ENCODE measurements around the gene NDUFA7.

NDUFA7 gene

DNA sequence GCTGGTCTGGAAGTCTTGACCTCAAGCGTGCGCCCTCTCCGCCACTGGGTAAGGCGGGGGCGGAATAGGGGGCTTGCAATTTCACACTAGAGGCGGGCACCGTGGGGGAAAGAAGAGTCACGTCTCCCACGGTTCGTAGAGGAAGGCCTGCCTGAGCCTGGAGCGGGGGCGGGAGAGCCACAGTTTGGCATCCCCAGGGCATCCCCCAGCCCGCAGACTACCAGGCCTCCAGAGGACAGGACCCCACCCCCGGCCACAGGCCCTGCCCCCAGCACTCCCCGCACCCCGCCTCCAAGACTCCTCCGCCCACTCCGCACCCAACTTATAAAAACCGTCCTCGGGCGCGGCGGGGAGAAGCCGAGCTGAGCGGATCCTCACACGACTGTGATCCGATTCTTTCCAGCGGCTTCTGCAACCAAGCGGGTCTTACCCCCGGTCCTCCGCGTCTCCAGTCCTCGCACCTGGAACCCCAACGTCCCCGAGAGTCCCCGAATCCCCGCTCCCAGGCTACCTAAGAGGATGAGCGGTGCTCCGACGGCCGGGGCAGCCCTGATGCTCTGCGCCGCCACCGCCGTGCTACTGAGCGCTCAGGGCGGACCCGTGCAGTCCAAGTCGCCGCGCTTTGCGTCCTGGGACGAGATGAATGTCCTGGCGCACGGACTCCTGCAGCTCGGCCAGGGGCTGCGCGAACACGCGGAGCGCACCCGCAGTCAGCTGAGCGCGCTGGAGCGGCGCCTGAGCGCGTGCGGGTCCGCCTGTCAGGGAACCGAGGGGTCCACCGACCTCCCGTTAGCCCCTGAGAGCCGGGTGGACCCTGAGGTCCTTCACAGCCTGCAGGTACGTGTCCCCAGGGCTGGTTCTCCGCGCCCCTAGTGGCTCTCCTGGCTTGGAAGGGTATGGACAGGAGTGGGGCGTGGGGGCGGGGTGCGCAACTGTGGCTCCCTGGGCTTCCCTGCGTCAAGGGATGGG lies 42.9 kb upstream of the NDUFA7 start, which contains the start of gene ANGPTL4:
ANGPTL4 (plus strand) TSS at position 353 of the 969 bp plus-strand sequence; CDS start at position 520, 167 bp downstream.
- peak; percentile 73 for DNase-seq (ENCODE audit: low spot score)
- in situ Hi-C loops (cut with MboI; ENCODE audit: low pct_unique_long_range_greater_than_20kb, low sequenced_read_pairs, unreplicated experiment), result no loop called here
- no peak for TF ChIP-seq CTCF (IDR thresholded peaks at IDR 0.05; ENCODE audit: extremely low read depth, insufficient read depth, missing control alignments)

GRCh38 chr19:8361921-8362793 lies 41.0 kb upstream of the NDUFA7 start:
- TF ChIP-seq CTCF (IDR thresholded peaks at IDR 0.05; ENCODE audit: extremely low read depth, insufficient read depth, missing control alignments), result no peak
- in situ Hi-C loops (cut with MboI; ENCODE audit: low pct_unique_long_range_greater_than_20kb, low sequenced_read_pairs, unreplicated experiment), result no loop called here
- DNase-seq (ENCODE audit: low spot score), result no peak

DNA sequence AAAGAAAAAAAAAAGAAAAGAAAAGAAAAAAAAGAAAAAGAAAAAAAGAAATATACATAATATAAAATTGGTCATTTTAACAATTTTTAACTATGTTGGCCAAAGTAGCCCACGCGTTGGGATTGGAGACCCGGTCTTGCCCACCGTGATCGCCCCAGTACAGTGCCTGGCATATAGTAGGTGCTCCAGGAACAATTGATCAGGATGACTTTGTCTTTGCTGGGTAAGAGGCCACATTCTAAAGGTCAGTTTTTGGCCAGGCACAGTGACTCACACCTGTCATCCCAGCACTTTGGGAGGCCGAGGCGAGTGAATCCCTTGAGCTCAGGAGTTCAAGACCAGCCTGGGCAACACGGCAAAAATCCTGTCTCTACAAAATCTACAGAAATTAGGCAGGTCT lies 39.0 kb upstream of the NDUFA7 start:
- DNase-seq (ENCODE audit: low spot score), result no peak
- no peak for TF ChIP-seq CTCF (IDR thresholded peaks at IDR 0.05; ENCODE audit: extremely low read depth, insufficient read depth, missing control alignments)
- in situ Hi-C loops (cut with MboI; ENCODE audit: low pct_unique_long_range_greater_than_20kb, low sequenced_read_pairs, unreplicated experiment), result no loop called here

DNA sequence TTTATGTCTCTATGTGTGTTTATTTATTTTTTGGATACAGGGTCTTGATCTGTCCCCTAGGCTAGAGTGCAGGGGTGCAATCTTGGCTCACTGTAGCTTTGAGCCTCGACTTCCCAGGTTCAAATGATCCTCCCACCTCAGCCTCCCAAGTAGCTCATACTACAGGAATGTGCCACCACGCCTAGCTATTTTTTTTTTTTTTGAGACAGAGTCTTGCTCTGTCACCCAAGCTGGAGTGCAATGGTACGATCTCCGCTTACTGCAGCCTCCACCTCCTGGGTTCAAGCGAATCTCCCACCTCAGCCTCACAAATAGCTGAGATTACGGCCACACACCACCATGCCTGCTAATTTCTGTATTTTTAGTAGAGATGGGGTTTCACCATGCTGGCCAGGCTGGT lies 37.8 kb upstream of the NDUFA7 start:
- TF ChIP-seq CTCF (IDR thresholded peaks at IDR 0.05; ENCODE audit: extremely low read depth, insufficient read depth, missing control alignments), result no peak
- in situ Hi-C loops (cut with MboI; ENCODE audit: low pct_unique_long_range_greater_than_20kb, low sequenced_read_pairs, unreplicated experiment), result no loop called here

GRCh38 chr19:8357007-8357521 lies 35.9 kb upstream of the NDUFA7 start:
- in situ Hi-C loops (cut with MboI; ENCODE audit: low pct_unique_long_range_greater_than_20kb, low sequenced_read_pairs, unreplicated experiment), result no loop called here
- TF ChIP-seq CTCF (IDR thresholded peaks at IDR 0.05; ENCODE audit: extremely low read depth, insufficient read depth, missing control alignments), result no peak
- no peak for DNase-seq (ENCODE audit: low spot score)

More for the DNA sequence above, 37.8 kb upstream of the NDUFA7 start:
- no peak for DNase-seq (ENCODE audit: low spot score)
